Measurements from ENCODE around the gene TOR1AIP1.

- TF ChIP-seq CTCF (conservative IDR thresholded peaks at IDR 0.05) (no peak), EZH2 (IDR thresholded peaks at IDR 0.05; ENCODE audit: low read depth) (no peak)
Observed at GRCh38 chr1:179926850-179927205, 44.7 kb downstream of the TOR1AIP1 start.
